BE2C (cell line): ENCODE measurements around the gene UCHL3.

Source experiments
- DNase-seq: peaks from one replicate; pipeline ENCODE4 v3.0.0-alpha.2; 2020
- H3K27me3 ChIP-seq: fragments of 250-450 bp; sonication (Bioruptor Pico); 2 replicates; pipeline ENCODE4 v1.5.1; 2020; ENCODE audit warnings: mild to moderate bottlenecking
- H3K36me3 ChIP-seq: fragments of 250-450 bp; sonication (Bioruptor Pico); 2 replicates; pipeline ENCODE4 v1.5.1; 2020; ENCODE audit warnings: mild to moderate bottlenecking
- H3K4me1 ChIP-seq: fragments of 250-450 bp; sonication (Bioruptor Pico); 2 replicates; pipeline ENCODE4 v1.5.1; 2020
- H3K4me3 ChIP-seq: 2 replicates; pipeline ENCODE4 v1.5.1; 2011; ENCODE audit warnings: low read depth, low read length
- H3K9me3 ChIP-seq: fragments of 250-450 bp; sonication (Bioruptor Pico); 2 replicates; pipeline ENCODE4 v1.5.1; 2020
- TF ChIP-seq, protein P1 (sequence below): IDR thresholded peaks from 2 replicates; pipeline ENCODE4 v1.5.1; 2012; ENCODE audit warnings: mild to moderate bottlenecking, low read depth, low read length

The UCHL3 gene

GRCh38 chr13:75628801-75629200, 79.2 kb downstream of the UCHL3 start:
- peak; percentile 64 for DNase-seq
- Histone ChIP-seq H3K4me1 (no peaks in the 10 kb centered on the region; the same call in 1 of the 2 replicates), H3K4me3 (no peak overlapping the region), H3K9me3 (no peaks in the 10 kb centered on the region), H3K27me3 (no peaks in the 10 kb centered on the region), H3K36me3 (no peaks in the 10 kb centered on the region; the same call in 1 of the 2 replicates)
- TF ChIP-seq, protein P1, sequence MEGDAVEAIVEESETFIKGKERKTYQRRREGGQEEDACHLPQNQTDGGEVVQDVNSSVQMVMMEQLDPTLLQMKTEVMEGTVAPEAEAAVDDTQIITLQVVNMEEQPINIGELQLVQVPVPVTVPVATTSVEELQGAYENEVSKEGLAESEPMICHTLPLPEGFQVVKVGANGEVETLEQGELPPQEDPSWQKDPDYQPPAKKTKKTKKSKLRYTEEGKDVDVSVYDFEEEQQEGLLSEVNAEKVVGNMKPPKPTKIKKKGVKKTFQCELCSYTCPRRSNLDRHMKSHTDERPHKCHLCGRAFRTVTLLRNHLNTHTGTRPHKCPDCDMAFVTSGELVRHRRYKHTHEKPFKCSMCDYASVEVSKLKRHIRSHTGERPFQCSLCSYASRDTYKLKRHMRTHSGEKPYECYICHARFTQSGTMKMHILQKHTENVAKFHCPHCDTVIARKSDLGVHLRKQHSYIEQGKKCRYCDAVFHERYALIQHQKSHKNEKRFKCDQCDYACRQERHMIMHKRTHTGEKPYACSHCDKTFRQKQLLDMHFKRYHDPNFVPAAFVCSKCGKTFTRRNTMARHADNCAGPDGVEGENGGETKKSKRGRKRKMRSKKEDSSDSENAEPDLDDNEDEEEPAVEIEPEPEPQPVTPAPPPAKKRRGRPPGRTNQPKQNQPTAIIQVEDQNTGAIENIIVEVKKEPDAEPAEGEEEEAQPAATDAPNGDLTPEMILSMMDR: no peak

DNA sequence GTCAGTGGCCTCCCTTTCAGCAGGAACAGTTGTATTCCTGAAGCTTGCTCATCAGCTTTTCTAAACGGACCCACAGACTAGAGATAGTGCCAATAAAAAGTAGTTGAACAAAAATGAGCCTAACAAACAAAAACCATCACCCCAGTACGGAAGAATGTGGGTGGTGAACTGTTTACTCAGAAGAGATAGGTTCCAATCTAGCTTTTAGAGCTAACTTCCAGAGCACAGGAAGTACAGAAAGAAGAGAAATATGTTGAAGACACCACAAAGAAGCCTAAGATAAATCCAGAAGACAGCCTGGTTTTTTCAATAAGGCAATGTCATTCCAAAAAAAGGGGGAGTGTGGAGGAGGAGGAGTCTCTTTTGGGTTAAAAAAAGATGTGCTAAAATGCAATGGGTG, 83.7 kb downstream of the UCHL3 start:
- TF ChIP-seq, protein P1: no peak
- peaks cover 13% of the 10 kb centered on the region for H3K27me3 ChIP-seq
- DNase-seq: no peak
- H3K4me3 ChIP-seq: no peak overlapping the region
- no peaks in the 10 kb centered on the region; the same call in 1 of the 2 replicates for H3K4me1 ChIP-seq
- H3K36me3 ChIP-seq: no peaks in the 10 kb centered on the region
- H3K9me3 ChIP-seq: no peaks in the 10 kb centered on the region

DNA sequence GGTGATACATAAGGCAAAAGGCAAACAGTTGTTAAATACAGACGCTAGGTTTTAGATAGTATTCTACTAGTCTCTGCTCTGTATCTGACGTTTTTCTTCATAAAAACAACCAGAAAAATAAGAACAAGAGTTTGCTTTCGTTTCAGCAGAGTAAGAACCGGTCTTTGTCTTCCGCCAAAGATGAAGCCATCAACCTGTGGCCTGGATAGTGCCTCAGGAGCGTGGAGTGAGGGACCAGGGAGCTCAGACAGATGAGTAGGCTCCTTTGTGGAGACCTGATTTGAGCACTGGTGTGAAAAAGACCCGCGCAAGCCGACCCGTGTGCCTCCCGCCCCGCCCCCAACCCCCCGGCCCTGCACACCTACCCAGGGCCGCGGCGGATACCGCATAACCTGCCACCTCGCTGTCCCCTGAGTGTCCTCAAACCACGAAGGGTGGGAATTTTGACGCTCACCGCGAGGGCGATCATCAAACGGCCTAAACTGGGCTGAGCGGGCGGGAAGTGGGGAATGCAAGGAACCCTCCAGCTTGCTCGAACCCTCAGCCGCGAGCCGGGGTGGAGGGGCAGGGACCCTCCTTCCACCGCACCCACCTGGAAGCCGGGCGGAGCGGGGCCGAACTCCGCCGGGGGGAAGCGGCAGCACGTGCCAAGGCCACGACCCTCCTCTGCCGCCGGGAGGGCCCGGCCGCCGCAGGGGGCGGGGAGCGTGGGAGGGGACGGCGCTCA, 85.7 kb downstream of the UCHL3 start:
- Histone ChIP-seq H3K9me3 (no peaks in the 10 kb centered on the region), H3K4me1 (no peaks in the 10 kb centered on the region), H3K4me3 (no peak overlapping the region), H3K36me3 (no peaks in the 10 kb centered on the region), H3K27me3 (peaks cover 13% of the 10 kb centered on the region)
- TF ChIP-seq, protein P1: no peak
- no peak for DNase-seq

DNA sequence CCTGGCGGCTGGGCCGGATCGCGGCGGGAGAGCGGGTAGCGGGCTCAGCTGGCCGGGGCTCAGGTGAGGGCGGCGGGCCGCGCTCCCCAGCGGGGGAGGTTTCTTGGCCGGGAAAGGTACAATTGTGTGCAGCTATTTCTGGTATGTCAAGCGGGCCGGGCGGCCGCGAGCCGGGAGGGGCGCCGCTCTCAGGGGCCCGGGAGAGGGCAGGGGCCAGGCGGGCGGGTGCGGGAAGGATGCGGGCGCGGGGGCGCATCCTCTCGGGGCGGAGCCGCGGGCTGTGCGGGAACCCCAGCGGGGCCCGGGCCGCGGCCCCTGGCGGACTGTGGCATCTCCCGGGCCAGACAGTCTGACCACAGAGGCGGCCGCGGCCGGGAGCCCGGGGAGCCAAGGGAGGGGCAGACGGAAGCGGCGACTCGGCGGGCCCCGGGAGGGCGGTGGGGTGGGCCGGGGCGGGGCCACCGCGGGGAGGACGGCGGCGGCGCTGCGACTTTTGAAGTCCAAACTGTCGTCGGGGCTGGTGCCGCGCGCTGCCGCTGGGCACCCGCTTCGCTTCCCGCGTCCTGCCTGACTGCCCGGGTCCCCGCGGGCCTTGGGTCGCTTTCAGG, 86.3 kb downstream of the UCHL3 start, which contains the start of gene LMO7:
LMO7 (plus strand) TSS at position 503 of the 608 bp plus-strand sequence. CDS start 328 bp downstream, outside the sequence.
- peak; percentile 46 for DNase-seq
- no peaks in the 10 kb centered on the region for H3K9me3 ChIP-seq
- H3K4me1 ChIP-seq: no peaks in the 10 kb centered on the region
- TF ChIP-seq, protein P1: no peak
- peaks cover 13% of the 10 kb centered on the region for H3K27me3 ChIP-seq
- H3K36me3 ChIP-seq: no peaks in the 10 kb centered on the region
- H3K4me3 ChIP-seq: peak within 1 kb of the TSS; percentile 69

DNA sequence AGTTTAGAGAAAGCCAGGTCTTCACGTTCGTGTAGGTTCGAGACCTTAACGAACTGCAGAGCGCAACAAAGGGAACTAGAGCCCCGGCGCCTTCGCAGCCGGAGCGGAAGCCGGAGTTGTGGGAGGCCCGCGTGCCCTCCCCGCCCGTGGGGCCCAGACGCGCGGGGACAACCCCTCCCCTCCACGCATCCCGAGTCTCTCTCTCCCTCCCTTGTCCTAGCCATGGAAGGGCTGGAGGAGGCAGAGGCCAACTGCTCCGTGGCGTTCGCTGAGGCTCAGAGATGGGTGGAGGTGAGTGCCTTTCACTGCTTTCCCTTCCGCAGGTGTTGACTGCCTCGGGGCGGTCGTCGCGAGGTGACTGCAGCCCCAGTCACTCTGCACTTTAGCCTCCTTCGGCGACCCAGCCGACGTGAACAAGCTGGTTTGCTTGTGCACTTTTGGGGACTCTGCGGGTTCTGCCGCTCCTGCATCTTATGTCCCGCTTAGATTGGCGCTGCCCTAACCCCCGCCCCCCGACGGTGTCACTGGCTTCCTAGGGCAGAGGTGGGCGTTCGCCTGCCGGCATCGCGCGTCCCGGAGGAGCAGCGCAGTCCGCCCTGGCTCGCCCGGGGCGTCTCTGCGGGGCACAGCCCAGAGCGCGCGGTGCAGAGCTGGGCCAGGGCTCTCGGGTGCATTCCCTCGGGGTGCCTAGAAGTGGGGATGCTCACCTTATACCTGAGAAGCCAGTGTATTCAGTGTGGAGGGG, 87.0 kb downstream of the UCHL3 start:
- H3K27me3 ChIP-seq: peaks cover 13% of the 10 kb centered on the region
- peak; percentile 22 for DNase-seq
- H3K9me3 ChIP-seq: no peaks in the 10 kb centered on the region
- no peaks in the 10 kb centered on the region for H3K36me3 ChIP-seq
- H3K4me1 ChIP-seq: no peaks in the 10 kb centered on the region
- TF ChIP-seq, protein P1: no peak
- peak overlapping the region; percentile 69 for H3K4me3 ChIP-seq
